Liver (tissue), 9 donors: ENCODE measurements around the gene GUCY1B1. TPM values are rescaled to one million over a fixed set of nuclear protein-coding genes. Genes with fewer than 3 reads are reported as not detected.

Experiments
- DNase-seq: peaks from one replicate; pipeline ENCODE4 v3.0.0-alpha.2; 2017; ENCODE audit warnings: low spot score
- H3K27ac ChIP-seq, 2 donors: one replicate each; pipeline ENCODE4 v1.7.0; 2013; ENCODE audit warnings: inconsistent platforms in 2 of 2, low read length in 2 of 2, control low read depth in 1 of 2, low read depth in 1 of 2, mild to moderate bottlenecking in 1 of 2
- H3K27me3 ChIP-seq, 4 donors: one replicate each; pipeline versions ENCODE4 v1.6.1 to v1.7.0; 2013; ENCODE audit warnings: low read length in 3 of 4, inconsistent platforms in 1 of 4, mild to moderate bottlenecking in 1 of 4, moderate library complexity in 1 of 4; ENCODE audit not compliant: control insufficient read depth in 4 of 4, insufficient read depth in 4 of 4
- H3K36me3 ChIP-seq, 4 donors: one replicate each; pipeline versions ENCODE4 v1.6.1 to v1.7.0; 2013; ENCODE audit warnings: low read length in 3 of 4, mild to moderate bottlenecking in 3 of 4, low read depth in 1 of 4, moderate library complexity in 1 of 4; ENCODE audit not compliant: control insufficient read depth in 4 of 4, insufficient read depth in 3 of 4
- H3K4me1 ChIP-seq, 4 donors: one replicate each; pipeline versions ENCODE4 v1.6.1 to v1.7.0; 2013; ENCODE audit warnings: low read length in 3 of 4, mild to moderate bottlenecking in 3 of 4, moderate library complexity in 1 of 4; ENCODE audit not compliant: control insufficient read depth in 4 of 4, insufficient read depth in 4 of 4
- H3K4me3 ChIP-seq, 3 donors: one replicate each; pipeline versions ENCODE4 v1.6.1 to v1.7.0; 2013; ENCODE audit warnings: low read length in 3 of 3, control low read depth in 1 of 3, low read depth in 1 of 3, mild to moderate bottlenecking in 1 of 3
- H3K9ac ChIP-seq, 2 donors: one replicate each; pipeline ENCODE4 v1.7.0; 2013; ENCODE audit warnings: low read length in 2 of 2, mild to moderate bottlenecking in 2 of 2, moderate library complexity in 2 of 2, control low read depth in 1 of 2, low read depth in 1 of 2
- H3K9me3 ChIP-seq, 4 donors: one replicate each; pipeline versions ENCODE4 v1.6.1 to v1.7.0; 2013; ENCODE audit warnings: low read length in 3 of 4; ENCODE audit not compliant: control insufficient read depth in 4 of 4
- EGR1 ChIP-seq, 2 donors: IDR thresholded peaks; 2 replicates each; pipeline ENCODE4 v1.6.1; 2016 to 2018; ENCODE audit warnings: antibody characterized with exemption in 2 of 2, low read depth in 2 of 2
- FOXA1 ChIP-seq: IDR thresholded peaks from 2 replicates; pipeline ENCODE4 v1.6.1; 2016; ENCODE audit warnings: antibody characterized with exemption
- FOXA2 ChIP-seq: IDR thresholded peaks from 2 replicates; pipeline ENCODE4 v1.6.1; 2016; ENCODE audit warnings: antibody characterized with exemption
- HNF4A ChIP-seq, 2 donors: conservative IDR thresholded peaks; 2 replicates each; pipeline ENCODE4 v1.6.1; 2016; ENCODE audit warnings: antibody characterized with exemption in 2 of 2, mild to moderate bottlenecking in 2 of 2
- HNF4G ChIP-seq: IDR thresholded peaks from 2 replicates; pipeline ENCODE4 v1.6.1; 2016; ENCODE audit warnings: antibody characterized with exemption
- MAX ChIP-seq: IDR thresholded peaks from 2 replicates; pipeline ENCODE4 v1.6.1; 2016; ENCODE audit warnings: antibody characterized with exemption
- NR2F2 ChIP-seq: IDR thresholded peaks from 2 replicates; pipeline ENCODE4 v1.6.1; 2016; ENCODE audit warnings: antibody characterized with exemption
- RAD21 ChIP-seq, 2 donors: IDR thresholded peaks; 2 replicates each; pipeline ENCODE4 v1.6.1; 2016; ENCODE audit warnings: antibody characterized with exemption in 2 of 2, mild to moderate bottlenecking in 2 of 2
- REST ChIP-seq: IDR thresholded peaks from 2 replicates; pipeline ENCODE4 v1.6.1; 2016; ENCODE audit warnings: antibody characterized with exemption, mild to moderate bottlenecking
- RXRA ChIP-seq, 2 donors: IDR thresholded peaks; 2 replicates each; pipeline ENCODE4 v1.6.1; 2017 to 2018; ENCODE audit warnings: antibody characterized with exemption in 2 of 2, mild to moderate bottlenecking in 1 of 2
- SP1 ChIP-seq: IDR thresholded peaks from 2 replicates; pipeline ENCODE4 v1.6.1; 2018; ENCODE audit warnings: antibody characterized with exemption, mild to moderate bottlenecking
- TAF1 ChIP-seq: conservative IDR thresholded peaks from 2 replicates; pipeline ENCODE4 v1.6.1; 2016; ENCODE audit warnings: antibody characterized with exemption, mild to moderate bottlenecking
- YY1 ChIP-seq: IDR thresholded peaks from 2 replicates; pipeline ENCODE4 v1.6.1; 2016; ENCODE audit warnings: antibody characterized with exemption, mild to moderate bottlenecking
- ZBTB33 ChIP-seq: IDR thresholded peaks from 2 replicates; pipeline ENCODE4 v1.6.1; 2016; ENCODE audit warnings: antibody characterized with exemption
- WGBS: extraction: QIAGEN DNeasy Blood & Tissue Kit; methylation state at CpG from one replicate; pipeline ENCODE4 v1.1.7; 2013; 5-methylcytosine and 5-hydroxymethylcytosine counted together
- polyA plus RNA-seq, 2 donors: library from polyadenylated mRNA; stranded (reverse) in 1 of 2; unstranded in 1 of 2; fragments of 200-250 nt in 1 of 2; fragments of >200 nt in 1 of 2; fragmentation: Nextera tagmentation in 1 of 2; extraction: Ambion mirVana in 1 of 2; gene quantifications; one replicate each; pipeline versions ENCODE4 v1.2.1 to v1.2.3, GENCODE V29; 2013 to 2015
- total RNA-seq, 2 donors: library from RNA; depleted of rRNA; stranded (reverse); fragments of >200 nt; gene quantifications; one replicate each; pipeline ENCODE4 v1.2.3, GENCODE V29; 2014
- donor health status: healthy.
- donor health status: healthy.
- donor health status: healthy.
- donor health status: healthy.
- donor health status: healthy.

The GUCY1B1 gene
- total and polyA plus RNA-seq, 4 donors = 2.6 to 6.7 (median 3.8) TPM

GRCh38 chr4:155742310-155743015 lies 16.4 kb upstream of the GUCY1B1 start:
- H3K27ac ChIP-seq = no peak overlapping the region
- no peaks in the 10 kb centered on the region for H3K27me3 ChIP-seq
- no peak for TF ChIP-seq TAF1
- TF ChIP-seq MAX = no peak
- no peak for TF ChIP-seq SP1
- no peak for TF ChIP-seq YY1
- TF ChIP-seq EGR1 (IDR thresholded peaks at IDR 0.05; ENCODE audit: low read depth in 2 of 2) = no peak
- TF ChIP-seq FOXA2 = no peak
- no peak for TF ChIP-seq HNF4A (conservative IDR thresholded peaks at IDR 0.05)
- no peak overlapping the region for H3K9ac ChIP-seq
- no peaks in the 10 kb centered on the region for H3K4me1 ChIP-seq
- WGBS = 87% methylated on average over 3 of the region's 3 CpGs
- no peak for DNase-seq
- H3K36me3 ChIP-seq = peaks cover 0 to 2% (median 0%) of the 10 kb centered on the region in 4 donors
- no peaks in the 10 kb centered on the region for H3K9me3 ChIP-seq
- no peak overlapping the region for H3K4me3 ChIP-seq

- Histone ChIP-seq H3K36me3 (peaks cover 0 to 2% (median 0%) of the 10 kb centered on the region in 4 donors), H3K4me1 (no peaks in the 10 kb centered on the region), H3K27ac (no peak overlapping the region), H3K9ac (no peak overlapping the region), H3K4me3 (no peak overlapping the region), H3K27me3 (no peaks in the 10 kb centered on the region), H3K9me3 (no peaks in the 10 kb centered on the region)
- no peak for TF ChIP-seq YY1
- no peak for TF ChIP-seq HNF4G
- no peak for TF ChIP-seq FOXA2
- no peak for TF ChIP-seq TAF1
- TF ChIP-seq HNF4A (conservative IDR thresholded peaks at IDR 0.05) = no peak
- no peak for TF ChIP-seq MAX
- 73% methylated on average over 5 of the region's 5 CpGs for WGBS
- no peak for DNase-seq
Observed at GRCh38 chr4:155745984-155746383, 12.8 kb upstream of the GUCY1B1 start.

- H3K27me3 ChIP-seq = no peaks in the 10 kb centered on the region
- no peak for TF ChIP-seq FOXA1
- TF ChIP-seq TAF1 = no peak
- TF ChIP-seq ZBTB33 = no peak
- TF ChIP-seq HNF4A (conservative IDR thresholded peaks at IDR 0.05) = no peak
- TF ChIP-seq RXRA (IDR thresholded peaks at IDR 0.05) = no peak
- TF ChIP-seq NR2F2 = no peak
- no peak for TF ChIP-seq RAD21 (IDR thresholded peaks at IDR 0.05)
- TF ChIP-seq REST = no peak
- no peak for DNase-seq
- 79% methylated on average over 2 of the region's 2 CpGs for WGBS
- H3K27ac ChIP-seq = no peak overlapping the region
- no peak overlapping the region for H3K4me3 ChIP-seq
- peaks cover 0 to 2% (median 0%) of the 10 kb centered on the region in 4 donors for H3K36me3 ChIP-seq
- H3K4me1 ChIP-seq = no peaks in the 10 kb centered on the region
- no peaks in the 10 kb centered on the region for H3K9me3 ChIP-seq
- H3K9ac ChIP-seq = no peak overlapping the region
Observed at GRCh38 chr4:155748039-155748438, 10.8 kb upstream of the GUCY1B1 start.
